CD1c-positive myeloid dendritic cell (primary cell): ENCODE results near the gene DIAPH3.

Source experiments
- DNase-seq: peaks from one replicate; pipeline ENCODE4 v3.0.0-alpha.2; 2016; ENCODE audit errors: extremely low spot score

Gene DIAPH3

GRCh38 chr13:59715611-59716010 is 448.1 kb downstream of the DIAPH3 start:
- no peak for DNase-seq

GRCh38 chr13:59710996-59711701 is 452.6 kb downstream of the DIAPH3 start:
- no peak for DNase-seq

GRCh38 chr13:59710416-59710815 is 453.3 kb downstream of the DIAPH3 start:
- DNase-seq: no peak

- DNase-seq: no peak
Observed at GRCh38 chr13:59706101-59706976, 457.4 kb downstream of the DIAPH3 start.

GRCh38 chr13:59702269-59702668 is 461.5 kb downstream of the DIAPH3 start:
- no peak for DNase-seq

GRCh38 chr13:59701261-59701660 is 462.5 kb downstream of the DIAPH3 start:
- DNase-seq: no peak

- no peak for DNase-seq
Observed at GRCh38 chr13:59700281-59700680, 463.4 kb downstream of the DIAPH3 start.

GRCh38 chr13:59696271-59696670 is 467.5 kb downstream of the DIAPH3 start:
- no peak for DNase-seq

- no peak for DNase-seq
Observed at GRCh38 chr13:59691501-59692066, 472.1 kb downstream of the DIAPH3 start.

- no peak for DNase-seq
Observed at GRCh38 chr13:59690857-59691500, 472.7 kb downstream of the DIAPH3 start.

GRCh38 chr13:59689057-59689456 is 474.7 kb downstream of the DIAPH3 start:
- DNase-seq: no peak

- DNase-seq: no peak
Observed at GRCh38 chr13:59686798-59687394, 476.8 kb downstream of the DIAPH3 start.

- no peak for DNase-seq
Observed at GRCh38 chr13:59684105-59684504, 479.6 kb downstream of the DIAPH3 start.

GRCh38 chr13:59681636-59682311 is 482.0 kb downstream of the DIAPH3 start:
- no peak for DNase-seq

- DNase-seq: no peak
Observed at GRCh38 chr13:59680429-59681024, 483.2 kb downstream of the DIAPH3 start.

GRCh38 chr13:59679254-59679653 is 484.5 kb downstream of the DIAPH3 start:
- DNase-seq: no peak

GRCh38 chr13:59677966-59678814 is 485.5 kb downstream of the DIAPH3 start:
- DNase-seq: peak; percentile 65

- no peak for DNase-seq
Observed at GRCh38 chr13:59677430-59677829, 486.3 kb downstream of the DIAPH3 start.

GRCh38 chr13:59674616-59675015 is 489.1 kb downstream of the DIAPH3 start:
- no peak for DNase-seq

- DNase-seq: no peak
Observed at GRCh38 chr13:59673286-59673685, 490.4 kb downstream of the DIAPH3 start.
